NCI-H226 (cell line): ENCODE data around the gene OBSL1.

Source experiments
- DNase-seq: peaks from one replicate; pipeline ENCODE4 v3.0.0-alpha.2; 2015

The OBSL1 gene

DNA sequence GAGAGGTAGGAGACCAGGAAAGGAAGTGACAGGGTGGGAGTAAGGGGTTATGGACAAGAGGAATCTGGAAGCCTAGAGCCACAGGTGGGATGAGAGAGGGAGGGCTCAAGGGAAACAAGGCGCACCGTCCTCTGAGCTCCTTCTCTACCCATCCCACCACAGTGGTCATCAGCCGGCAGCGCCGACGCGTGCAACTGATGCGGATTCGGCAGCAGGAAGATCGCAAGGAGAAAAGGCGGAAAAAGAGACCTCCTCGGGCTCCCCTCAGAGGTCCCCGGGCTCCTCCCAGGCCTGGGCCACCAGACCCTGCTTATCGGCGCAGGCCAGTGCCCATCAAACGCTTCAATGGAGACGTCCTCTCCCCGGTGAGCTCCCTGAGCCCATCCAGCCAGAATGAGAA lies 22.3 kb downstream of the OBSL1 start:
- no peak for DNase-seq

- no peak for DNase-seq
Measured at GRCh38 chr2:219547621-219548020, 23.7 kb downstream of the OBSL1 start.

GRCh38 chr2:219545943-219546352 lies 25.4 kb downstream of the OBSL1 start:
- DNase-seq, result no peak

GRCh38 chr2:219545295-219545942 lies 25.9 kb downstream of the OBSL1 start:
- no peak for DNase-seq

DNA sequence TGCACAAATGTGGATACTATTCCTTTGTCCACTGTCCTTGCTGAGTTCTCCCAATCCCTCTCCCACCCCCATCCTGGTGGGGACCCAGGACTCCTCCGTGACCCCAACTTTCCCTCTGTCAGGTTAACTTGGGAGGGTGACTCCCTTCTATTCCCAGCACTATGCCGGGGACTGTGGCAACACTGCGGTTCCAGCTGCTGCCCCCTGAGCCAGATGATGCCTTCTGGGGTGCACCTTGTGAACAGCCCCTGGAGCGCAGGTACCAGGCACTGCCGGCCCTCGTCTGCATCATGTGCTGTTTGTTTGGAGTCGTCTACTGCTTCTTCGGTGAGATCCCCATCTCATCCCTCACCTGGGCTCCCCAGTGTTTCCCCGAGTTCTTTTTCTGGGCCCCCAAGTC lies 26.8 kb downstream of the OBSL1 start:
- no peak for DNase-seq

- peak; percentile 98 for DNase-seq
Measured at GRCh38 chr2:219543596-219544358, 27.6 kb downstream of the OBSL1 start, which contains the start of the genes CHPF and TMEM198. Gene CHPF (minus strand): TSS chr2:219543809. CDS start chr2:219543538, 271 bp downstream. Gene TMEM198 (plus strand): TSS chr2:219544028. CDS start chr2:219544728, 700 bp downstream.

GRCh38 chr2:219542931-219543595 lies 28.3 kb downstream of the OBSL1 start:
- DNase-seq, result peak; percentile 17

DNA sequence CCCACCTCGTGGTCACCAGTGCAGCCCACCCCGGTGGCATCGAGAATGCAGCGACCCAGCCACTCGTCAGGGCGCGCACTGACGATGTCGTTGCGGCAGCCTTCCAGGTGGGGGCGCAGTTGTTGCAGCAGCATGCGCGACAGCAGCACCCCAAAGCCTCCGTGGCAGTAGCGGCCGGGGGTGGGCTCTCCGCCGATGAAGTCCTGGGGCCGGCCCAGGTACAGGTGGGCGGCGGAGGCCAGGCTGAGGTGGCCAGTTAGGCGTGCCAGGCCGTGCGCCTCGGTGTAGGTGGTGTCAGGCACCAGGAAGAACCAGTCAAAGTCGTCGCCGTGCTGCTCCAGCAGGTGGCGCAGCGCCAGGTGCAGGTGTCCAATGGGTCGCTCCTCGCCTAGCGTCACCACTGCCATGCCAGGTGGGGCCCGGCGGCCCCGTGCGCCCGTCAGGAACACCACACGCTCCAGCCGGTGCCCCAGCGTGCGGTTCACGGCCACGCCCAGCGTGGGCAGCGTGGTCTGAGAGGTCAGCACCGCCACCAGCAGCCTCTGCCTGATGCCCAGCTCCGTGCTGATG lies 29.6 kb downstream of the OBSL1 start:
- DNase-seq, result peak; percentile 55

DNA sequence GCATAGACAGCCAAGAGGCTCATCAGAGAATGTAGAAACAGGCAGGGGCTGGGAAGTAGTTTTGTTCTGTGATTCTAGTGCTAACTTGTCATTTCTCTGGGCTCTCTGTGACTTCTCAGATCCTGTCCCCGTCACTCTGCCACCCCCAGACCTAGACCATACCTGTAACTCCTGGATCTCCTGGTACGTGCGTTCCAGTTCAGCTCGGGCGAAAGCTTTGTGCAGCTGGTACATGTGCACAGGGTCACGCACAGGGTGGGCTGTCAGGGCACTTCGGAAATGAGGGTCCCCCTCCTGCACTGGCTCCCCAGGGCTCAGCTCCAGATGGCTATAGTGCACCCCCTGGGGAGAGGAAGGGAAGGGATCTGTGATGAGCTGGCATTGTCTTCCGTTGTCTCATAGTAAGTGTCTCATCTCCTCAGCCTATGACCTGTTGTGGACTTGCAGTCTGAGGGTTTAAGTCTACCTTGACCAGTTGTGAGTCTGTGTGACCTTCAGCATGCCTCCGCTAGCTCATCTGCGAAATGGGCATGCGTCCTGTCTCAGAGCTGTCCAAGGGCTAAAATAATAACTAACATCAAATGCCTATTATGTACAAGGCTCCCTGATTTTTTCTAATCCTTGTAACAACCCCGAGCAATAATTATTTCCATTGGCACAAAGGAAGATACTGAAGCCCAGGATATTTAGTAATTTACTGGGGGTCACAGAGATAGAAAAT lies 30.4 kb downstream of the OBSL1 start:
- DNase-seq, result no peak

DNA sequence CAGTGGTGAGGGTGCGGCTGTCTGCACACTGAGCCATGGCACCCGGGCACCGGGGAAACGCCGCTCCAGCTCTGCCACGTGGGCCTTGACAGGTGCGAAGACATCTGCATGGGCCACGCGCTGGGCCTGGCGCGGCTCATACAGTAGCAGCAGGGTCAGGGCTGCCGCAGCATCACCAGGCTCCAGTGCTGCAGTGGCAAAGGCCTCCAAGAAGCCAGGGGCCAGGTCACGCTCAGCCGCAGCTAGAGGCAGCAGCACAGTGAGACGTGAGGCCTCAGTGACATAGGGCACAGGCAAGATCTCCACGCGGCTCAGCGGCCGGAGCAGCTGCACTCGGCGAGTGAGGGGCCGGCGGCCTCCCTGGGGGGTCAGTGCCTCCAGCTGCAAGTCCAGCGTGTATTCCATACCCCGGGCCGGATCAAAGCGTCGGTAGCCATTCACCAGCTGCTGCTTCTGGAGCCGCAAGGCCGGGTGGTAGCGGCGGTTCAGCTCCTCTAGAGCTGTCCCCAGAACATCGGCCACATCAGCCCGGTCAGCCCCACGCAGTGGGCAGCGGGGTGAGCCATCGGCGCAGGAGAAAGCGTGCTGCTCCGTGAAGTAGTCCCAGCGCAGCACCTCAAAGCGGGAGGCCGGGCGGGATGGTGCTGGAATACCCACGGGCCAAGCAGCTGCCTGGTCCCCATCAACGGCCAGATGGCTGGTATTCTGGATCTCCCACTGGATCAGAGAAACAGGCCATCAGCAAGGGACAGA lies 31.2 kb downstream of the OBSL1 start:
- no peak for DNase-seq

DNA sequence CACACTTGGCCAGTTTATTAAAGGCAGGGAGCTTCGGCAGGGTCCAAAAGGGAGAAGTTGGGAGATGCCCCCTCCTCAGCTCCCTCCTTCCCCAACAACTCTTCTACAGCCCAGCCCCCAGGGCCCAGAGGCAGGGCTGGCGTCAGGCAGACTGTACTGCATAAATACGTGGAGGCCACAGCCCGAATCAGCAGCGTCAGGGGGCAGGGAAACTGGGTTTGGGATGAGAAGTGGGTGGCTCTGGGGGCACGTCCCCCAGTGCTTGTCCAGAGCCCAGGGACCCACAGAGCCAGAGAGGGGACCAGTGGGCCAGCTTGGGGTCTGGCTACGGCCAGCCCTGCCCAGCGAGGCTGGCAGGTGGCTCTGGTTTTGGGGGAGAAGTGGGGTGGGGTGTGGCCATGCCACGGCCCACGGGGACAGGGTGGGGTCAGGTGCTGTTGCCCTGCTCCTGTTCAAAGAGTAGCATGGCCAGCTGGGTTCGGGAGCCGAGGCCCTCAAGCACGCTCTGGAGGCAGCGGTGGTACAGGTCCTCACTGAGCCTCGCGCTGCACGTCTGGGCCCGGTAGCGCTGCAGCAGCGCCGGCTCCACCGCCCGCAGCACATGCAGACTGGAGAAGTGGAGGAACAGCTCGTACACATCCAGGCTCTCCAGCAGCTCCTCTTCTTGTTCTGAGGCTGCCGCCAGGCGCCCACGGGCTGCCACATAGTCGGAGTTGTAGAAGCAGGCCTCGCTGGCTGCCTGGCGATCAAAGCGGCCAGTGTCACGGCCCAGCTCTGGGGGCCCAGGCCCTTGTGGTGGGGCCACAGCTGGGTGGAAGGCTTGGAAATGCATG lies 32.2 kb downstream of the OBSL1 start:
- no peak for DNase-seq

GRCh38 chr2:219538504-219538951 lies 32.8 kb downstream of the OBSL1 start:
- no peak for DNase-seq

DNA sequence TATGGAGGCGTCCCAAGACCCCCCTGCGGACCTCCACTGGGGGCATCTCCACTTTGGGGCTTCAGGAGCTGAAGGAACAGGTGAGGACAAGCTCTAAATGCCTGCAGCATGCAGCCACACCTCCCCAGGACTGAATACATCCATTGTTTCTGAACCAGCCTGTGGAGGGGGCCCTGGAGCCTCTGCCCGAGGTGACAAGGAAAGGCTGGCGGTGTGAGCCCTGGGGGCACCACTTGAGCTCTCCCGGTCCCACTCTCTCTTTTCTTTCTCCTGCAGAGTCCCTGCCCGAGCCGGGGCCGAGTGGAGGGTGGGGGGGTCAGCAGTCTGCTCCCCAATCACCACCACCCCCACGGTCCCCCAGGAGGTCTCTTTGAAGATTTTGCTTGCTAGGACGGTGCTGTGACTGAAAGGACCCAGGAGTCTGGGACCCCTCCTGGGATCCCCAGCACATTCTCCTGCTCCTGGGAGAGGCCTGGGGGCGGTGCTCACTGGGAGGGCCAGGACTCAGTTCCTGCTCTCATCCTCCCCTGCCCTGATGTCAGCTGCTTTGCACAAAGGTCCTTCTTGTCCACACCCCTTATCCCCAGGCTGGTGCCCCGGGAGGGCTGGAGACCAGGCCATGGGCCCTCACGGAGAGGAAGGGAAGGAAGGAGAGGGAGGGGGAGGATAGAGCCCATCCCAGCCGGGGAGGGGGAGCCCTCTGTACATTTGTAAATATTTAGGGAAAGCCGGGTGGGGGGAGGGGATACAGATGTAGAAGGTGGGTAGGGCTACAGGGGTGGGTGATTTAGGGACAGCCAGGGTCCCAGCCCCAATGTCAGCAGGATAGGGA lies 33.5 kb downstream of the OBSL1 start:
- no peak for DNase-seq

DNA sequence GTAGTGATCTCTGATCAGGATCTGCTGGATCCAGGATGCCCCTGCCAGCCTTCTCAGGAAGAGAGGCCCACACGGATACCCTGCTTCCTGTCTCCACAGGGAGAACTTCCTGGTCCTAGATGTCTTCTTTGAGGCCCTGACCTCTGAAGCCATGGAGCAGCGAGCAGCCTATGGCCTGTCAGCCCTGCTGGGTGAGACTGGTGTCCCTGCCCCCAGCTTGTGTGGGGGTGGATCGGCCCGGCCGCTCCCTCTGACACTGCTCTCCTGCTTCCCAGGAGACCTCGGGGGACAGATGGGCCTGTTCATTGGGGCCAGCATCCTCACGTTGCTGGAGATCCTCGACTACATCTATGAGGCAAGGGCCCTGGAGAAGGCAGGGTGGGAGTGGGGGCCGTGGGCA lies 34.4 kb downstream of the OBSL1 start:
- no peak for DNase-seq

GRCh38 chr2:219536425-219536824 lies 34.9 kb downstream of the OBSL1 start:
- DNase-seq, result no peak

- DNase-seq, result no peak
Measured at GRCh38 chr2:219533930-219534661, 37.2 kb downstream of the OBSL1 start.

- no peak for DNase-seq
Measured at GRCh38 chr2:219532378-219532649, 39.0 kb downstream of the OBSL1 start.

- no peak for DNase-seq
Measured at GRCh38 chr2:219531639-219532377, 39.5 kb downstream of the OBSL1 start.
